ENCODE data around the gene RNU1-3. TPM values are rescaled to one million over a fixed set of nuclear protein-coding genes. Genes with fewer than 3 reads are reported as not detected.
A peak's percentile ranks its signal among the peaks of the same experiment; 100 is the strongest.
"Not testable (repeated sequence)": the region's sequence is repeated elsewhere in the genome, so short reads cannot be mapped to it uniquely, and the experiment has no call there.

Gene RNU1-3
- total RNA-seq, result 3,923 and 3,957 TPM in 2 replicates
- long read RNA-seq, result 0 reads

DNA sequence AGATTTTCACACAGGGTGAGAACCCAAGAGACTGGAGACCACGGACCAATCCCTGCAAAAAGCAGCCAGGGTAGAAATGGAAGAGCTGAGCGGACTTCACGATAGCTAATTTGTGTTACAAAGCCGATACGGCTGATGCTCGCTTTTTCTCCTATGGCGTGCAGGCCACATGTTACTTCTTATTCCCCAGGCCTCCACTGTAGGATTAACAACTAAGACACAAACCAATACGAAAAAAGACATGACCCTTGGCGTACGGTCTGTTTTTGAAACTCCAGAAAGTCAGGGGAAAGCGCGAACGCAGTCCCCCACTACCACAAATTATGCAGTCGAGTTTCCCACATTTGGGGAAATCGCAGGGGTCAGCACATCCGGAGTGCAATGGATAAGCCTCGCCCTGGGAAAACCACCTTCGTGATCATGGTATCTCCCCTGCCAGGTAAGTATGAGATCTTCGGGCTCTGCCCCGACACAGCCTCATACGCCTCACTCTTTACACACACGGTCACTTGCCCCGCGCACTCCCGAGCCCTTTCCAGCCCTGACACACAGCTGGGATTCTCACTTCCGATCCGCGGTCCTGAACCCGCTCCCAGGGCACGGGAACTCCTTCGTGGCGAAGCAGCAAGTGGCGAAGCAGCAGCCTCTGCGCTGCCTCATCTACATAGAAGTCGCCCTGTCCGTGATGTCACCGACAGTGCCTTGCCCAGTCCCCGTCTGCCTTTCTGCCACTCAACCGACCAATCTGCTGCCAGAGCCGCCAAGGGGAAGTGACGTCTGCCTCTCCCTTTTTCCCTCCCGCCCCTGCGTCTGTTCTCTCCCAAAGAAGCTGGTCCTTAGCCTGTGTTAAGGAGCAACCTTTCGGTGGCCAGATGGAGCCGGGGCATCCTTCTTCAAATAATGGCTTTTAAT lies at the start of gene RNU1-3:
RNU1-3 (minus strand) TSS at position 447 of the 912 bp plus-strand sequence.
- not testable (repeated sequence) for H3K27ac Mint-ChIP-seq; DNase-seq (ENCODE audit: low spot score, unreplicated experiment); H3K36me3 Mint-ChIP-seq (ENCODE audit: insufficient read depth); H3K27me3 Mint-ChIP-seq; H3K4me1 Mint-ChIP-seq (ENCODE audit: low read depth); H3K9me3 Mint-ChIP-seq (ENCODE audit: low read depth); H3K4me3 Mint-ChIP-seq (ENCODE audit: low read depth)

DNA sequence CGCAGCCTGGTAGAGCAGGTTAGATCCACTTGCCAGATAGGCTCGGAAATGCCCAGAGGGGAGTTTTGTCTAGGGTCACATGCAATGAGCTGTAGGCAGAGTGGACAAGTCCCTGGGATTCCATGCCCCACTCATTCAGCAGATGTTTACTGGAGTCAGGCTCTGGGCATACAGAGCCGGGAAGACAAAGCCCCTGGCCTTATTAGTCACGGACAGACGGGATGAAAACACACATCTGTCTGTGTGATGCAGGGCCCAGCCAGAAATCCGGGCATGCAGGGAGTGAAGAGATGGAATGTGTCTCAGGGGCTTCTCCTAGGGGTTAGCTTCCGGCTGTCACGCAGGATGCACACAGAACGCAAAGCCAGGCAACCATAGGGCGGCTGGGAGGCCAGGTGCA lies 46.7 kb upstream of the RNU1-3 start:
- not testable (repeated sequence) for H3K4me1 Mint-ChIP-seq (ENCODE audit: low read depth); H3K9me3 Mint-ChIP-seq (ENCODE audit: low read depth); H3K27me3 Mint-ChIP-seq; DNase-seq (ENCODE audit: low spot score, unreplicated experiment); H3K36me3 Mint-ChIP-seq (ENCODE audit: insufficient read depth); H3K4me3 Mint-ChIP-seq (ENCODE audit: low read depth); H3K27ac Mint-ChIP-seq

DNA sequence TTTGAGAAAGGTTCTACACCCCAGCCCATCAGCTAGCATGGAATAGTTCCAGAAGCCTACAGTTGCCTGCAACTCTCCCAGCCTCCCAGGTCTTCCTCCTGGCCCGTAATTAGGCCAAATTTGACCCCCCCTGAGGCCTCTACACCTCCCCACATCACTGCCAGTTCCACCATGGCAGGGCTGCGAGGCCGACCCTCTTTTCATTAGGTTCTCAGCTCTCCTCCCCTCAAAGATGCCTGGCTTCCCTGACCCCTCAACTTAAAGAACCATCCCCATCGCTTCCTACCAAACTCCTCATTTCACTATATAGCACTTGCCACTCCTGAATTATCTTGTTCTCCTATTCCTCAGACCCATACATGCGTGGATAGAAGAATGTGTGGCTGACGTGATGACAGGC lies 46.2 kb upstream of the RNU1-3 start:
- H3K4me3 Mint-ChIP-seq (ENCODE audit: low read depth); H3K4me1 Mint-ChIP-seq (ENCODE audit: low read depth); H3K27me3 Mint-ChIP-seq; H3K9me3 Mint-ChIP-seq (ENCODE audit: low read depth); H3K27ac Mint-ChIP-seq; DNase-seq (ENCODE audit: low spot score, unreplicated experiment); H3K36me3 Mint-ChIP-seq (ENCODE audit: insufficient read depth): not testable (repeated sequence)

DNA sequence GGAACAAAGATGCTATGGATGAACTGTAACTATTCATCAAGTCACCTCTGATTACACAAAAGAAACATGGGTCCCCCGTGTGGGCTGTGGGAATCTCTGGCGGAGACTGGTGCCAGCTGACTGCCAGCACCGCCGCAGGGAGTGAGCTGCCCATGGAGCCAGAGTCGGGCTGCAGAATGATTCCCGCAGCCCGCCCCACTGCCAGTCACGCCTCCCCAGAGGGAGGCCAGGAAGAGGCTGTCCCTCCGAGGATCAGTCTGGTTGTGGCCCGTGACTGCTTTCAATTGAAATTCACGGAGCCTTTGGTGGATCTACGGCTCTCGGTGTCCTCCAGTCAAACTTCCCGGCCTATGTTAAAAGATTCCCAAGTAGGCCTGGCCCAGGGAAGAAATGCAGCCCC lies 45.8 kb upstream of the RNU1-3 start:
- H3K4me3 Mint-ChIP-seq (ENCODE audit: low read depth), result not testable (repeated sequence)

DNA sequence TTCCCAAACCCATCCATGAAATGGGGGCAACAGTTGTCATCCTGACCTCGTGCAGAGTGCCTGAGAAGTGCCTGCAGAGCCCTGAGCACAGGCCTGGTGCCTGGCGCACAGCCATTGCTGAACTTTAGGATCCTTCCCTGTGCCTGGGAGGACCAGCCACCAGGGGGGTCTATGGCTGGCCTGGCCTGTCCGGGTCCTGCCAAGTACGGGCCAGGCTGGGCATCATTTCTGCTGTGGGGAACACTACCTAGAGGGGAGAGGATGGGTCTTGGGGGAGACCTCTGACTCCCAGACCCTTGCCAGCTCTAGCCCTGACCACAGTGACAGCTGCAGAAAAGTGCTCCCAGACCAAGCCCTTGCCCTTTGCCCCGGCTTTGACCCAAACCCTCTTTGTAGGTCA lies 45.4 kb upstream of the RNU1-3 start:
- not testable (repeated sequence) for H3K27ac Mint-ChIP-seq; DNase-seq (ENCODE audit: low spot score, unreplicated experiment); H3K36me3 Mint-ChIP-seq (ENCODE audit: insufficient read depth); H3K4me3 Mint-ChIP-seq (ENCODE audit: low read depth); H3K4me1 Mint-ChIP-seq (ENCODE audit: low read depth); H3K27me3 Mint-ChIP-seq; H3K9me3 Mint-ChIP-seq (ENCODE audit: low read depth)

More for the DNA sequence above, 45.8 kb upstream of the RNU1-3 start:
- H3K36me3 Mint-ChIP-seq (ENCODE audit: insufficient read depth); H3K27ac Mint-ChIP-seq; H3K27me3 Mint-ChIP-seq; H3K9me3 Mint-ChIP-seq (ENCODE audit: low read depth); DNase-seq (ENCODE audit: low spot score, unreplicated experiment); H3K4me1 Mint-ChIP-seq (ENCODE audit: low read depth): not testable (repeated sequence)

DNA sequence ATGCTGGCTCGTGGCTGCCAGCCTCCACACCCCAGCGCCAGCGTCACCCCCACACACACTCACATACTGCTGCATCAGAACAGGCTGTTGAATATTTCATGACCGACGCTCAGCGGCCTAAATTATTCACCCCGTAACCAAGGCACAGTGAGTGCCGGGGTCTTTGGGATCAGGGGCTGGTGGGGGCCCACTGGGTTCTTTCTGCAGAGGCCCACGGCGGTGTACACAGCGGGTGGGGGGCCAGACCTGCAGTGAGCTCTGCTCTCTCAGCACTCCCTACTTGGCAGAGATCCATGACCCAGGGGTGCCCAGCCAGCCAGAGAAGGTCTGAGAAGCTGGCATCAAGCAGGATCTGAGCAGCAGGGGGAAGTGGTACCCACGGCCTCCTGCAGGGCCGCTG lies 43.9 kb upstream of the RNU1-3 start:
- H3K36me3 Mint-ChIP-seq (ENCODE audit: insufficient read depth); DNase-seq (ENCODE audit: low spot score, unreplicated experiment); H3K27me3 Mint-ChIP-seq; H3K9me3 Mint-ChIP-seq (ENCODE audit: low read depth); H3K27ac Mint-ChIP-seq; H3K4me1 Mint-ChIP-seq (ENCODE audit: low read depth); H3K4me3 Mint-ChIP-seq (ENCODE audit: low read depth): not testable (repeated sequence)

DNA sequence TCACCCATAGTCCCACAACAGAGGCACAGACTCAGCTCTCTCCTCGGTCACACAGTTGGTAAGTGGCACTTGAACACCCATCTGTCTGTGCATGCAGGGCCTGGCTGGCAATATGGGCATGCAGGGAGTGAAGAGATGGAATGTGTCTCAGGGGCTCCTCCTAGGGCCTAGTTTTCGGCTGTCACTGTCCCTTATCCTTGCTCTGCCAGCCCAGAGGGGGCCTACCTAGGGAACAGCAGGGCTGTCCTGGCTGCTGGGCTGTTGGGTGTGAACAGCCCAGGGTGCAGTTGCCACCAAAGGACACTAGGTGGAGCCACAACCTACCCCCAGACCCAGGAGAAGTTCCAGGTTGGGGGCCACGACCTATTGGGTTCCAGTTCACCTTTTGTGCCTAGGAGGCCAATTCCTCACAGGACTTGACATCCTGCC lies 42.9 kb upstream of the RNU1-3 start:
- not testable (repeated sequence) for H3K4me1 Mint-ChIP-seq (ENCODE audit: low read depth); DNase-seq (ENCODE audit: low spot score, unreplicated experiment); H3K9me3 Mint-ChIP-seq (ENCODE audit: low read depth); H3K4me3 Mint-ChIP-seq (ENCODE audit: low read depth); H3K27ac Mint-ChIP-seq; H3K27me3 Mint-ChIP-seq; H3K36me3 Mint-ChIP-seq (ENCODE audit: insufficient read depth)

DNA sequence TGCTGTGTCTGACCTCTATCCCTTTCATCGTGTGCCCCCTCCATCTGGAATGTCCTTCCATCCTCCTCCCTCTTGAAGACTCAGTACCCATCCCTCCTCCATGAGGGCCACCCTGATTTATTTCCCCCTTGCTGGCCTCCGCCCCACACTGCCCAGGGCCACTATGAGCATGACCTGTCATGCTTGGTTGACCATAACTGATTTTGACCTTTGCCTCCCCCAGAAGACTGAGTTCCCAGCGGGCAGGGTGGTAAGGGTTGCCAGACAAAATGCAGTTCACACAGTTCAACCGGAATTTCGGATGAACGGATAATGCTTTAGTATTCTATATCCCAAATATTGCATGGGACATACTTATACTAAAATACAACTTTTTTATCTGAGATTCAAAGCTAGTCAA lies 42.0 kb upstream of the RNU1-3 start:
- H3K4me1 Mint-ChIP-seq (ENCODE audit: low read depth); H3K27me3 Mint-ChIP-seq; H3K36me3 Mint-ChIP-seq (ENCODE audit: insufficient read depth); DNase-seq (ENCODE audit: low spot score, unreplicated experiment); H3K27ac Mint-ChIP-seq; H3K4me3 Mint-ChIP-seq (ENCODE audit: low read depth); H3K9me3 Mint-ChIP-seq (ENCODE audit: low read depth): not testable (repeated sequence)

DNA sequence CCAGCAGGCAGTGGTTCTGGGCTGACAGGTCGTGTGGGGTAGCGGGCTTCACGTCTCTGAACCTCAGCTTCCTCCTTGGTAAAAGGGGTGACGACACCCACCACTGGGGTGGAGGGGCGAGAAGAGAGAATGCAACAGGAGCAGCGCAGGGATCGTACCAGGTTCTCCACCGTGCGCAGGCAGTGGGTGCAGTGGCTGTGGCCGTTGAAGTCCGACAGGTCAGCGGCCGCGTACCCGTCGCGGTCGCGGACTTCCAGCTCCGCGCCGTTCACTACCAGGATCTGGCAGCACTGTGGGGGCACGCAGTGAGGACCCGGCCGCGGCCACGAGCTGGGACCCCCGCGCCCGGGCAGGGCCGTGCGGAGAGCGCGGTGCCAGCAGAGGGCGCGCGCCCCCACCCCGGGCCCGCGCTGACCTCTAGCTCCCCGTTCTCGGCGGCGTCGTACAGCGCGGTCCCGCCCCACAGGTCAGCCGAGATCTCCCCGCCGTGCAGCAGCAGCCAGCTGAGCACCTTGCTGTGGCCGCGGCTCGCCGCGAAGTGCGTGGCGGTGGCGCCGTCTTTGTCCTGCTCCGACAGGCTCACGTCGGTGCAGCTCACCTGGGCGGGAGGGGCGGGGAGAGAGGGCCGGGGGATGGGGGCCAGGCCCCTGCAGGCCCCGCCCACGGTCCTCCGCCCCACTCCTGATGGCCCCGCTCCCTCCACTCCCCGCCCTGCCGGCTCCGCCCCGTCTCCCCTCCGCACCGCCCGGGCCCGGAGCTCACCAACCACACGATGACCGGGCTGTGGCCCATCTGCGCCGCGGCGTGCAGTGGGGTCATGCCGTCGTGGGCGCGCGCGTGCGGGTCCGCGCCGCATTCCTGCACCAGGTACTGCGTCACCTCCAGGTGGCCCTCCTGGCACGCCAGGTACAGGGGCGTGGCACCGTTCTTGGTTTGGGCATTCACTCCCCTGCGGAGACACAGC lies 40.7 kb upstream of the RNU1-3 start:
- not testable (repeated sequence) for H3K27me3 Mint-ChIP-seq; H3K36me3 Mint-ChIP-seq (ENCODE audit: insufficient read depth); H3K27ac Mint-ChIP-seq; H3K9me3 Mint-ChIP-seq (ENCODE audit: low read depth); H3K4me1 Mint-ChIP-seq (ENCODE audit: low read depth); DNase-seq (ENCODE audit: low spot score, unreplicated experiment)
- peak overlapping the region; percentile 38 for H3K4me3 Mint-ChIP-seq (ENCODE audit: low read depth)

DNA sequence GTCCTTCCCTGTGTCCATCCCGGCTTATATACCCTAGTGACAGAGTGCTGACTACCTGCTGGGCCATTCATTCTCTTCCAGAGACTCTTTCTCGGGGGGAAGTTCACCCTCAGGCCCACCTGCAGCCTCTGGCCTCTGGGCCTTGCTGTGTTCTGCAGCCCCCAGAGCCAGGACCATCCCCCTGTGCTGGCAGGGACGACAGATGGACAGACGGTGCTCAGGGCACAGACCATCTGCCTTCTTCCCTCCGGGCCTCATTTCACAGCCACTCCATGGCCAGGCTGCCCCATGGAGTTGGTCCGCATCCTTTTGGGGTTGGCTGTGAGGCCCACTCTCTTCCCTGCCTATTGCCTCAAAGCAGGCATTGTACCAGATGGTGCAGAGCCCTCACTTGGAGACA lies 39.6 kb upstream of the RNU1-3 start:
- not testable (repeated sequence) for H3K27ac Mint-ChIP-seq; H3K9me3 Mint-ChIP-seq (ENCODE audit: low read depth); H3K4me1 Mint-ChIP-seq (ENCODE audit: low read depth); H3K36me3 Mint-ChIP-seq (ENCODE audit: insufficient read depth); DNase-seq (ENCODE audit: low spot score, unreplicated experiment); H3K4me3 Mint-ChIP-seq (ENCODE audit: low read depth); H3K27me3 Mint-ChIP-seq

DNA sequence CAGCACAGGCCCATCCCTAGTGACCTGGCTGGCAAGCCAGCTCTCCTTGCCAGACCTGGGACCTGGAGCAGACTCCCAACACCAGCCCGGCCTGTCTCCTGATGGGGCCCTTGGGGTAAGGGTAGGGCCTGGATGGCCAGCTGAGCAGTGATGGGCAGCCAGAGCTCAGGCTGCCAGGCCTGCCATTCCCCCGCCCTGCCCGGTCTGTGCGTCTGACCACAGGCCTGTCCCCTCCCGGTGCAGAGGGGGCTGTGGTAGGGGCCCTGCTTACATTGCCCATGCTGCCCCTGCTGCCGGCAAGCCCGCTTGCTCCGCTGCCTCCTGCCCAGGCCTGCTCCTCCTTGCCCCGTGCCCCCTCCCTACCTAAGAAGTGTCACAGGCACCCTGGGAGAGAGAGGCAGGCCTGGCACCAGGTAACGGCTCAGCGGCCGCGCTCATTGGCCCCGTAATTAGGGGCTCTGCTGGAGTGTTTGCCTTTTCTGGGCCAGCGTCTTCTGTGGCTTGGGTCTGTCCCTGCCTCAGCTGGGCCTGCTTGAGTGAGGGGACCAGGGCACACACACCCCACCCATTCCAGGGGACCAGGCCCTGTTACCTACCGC lies 37.9 kb upstream of the RNU1-3 start:
- not testable (repeated sequence) for H3K27ac Mint-ChIP-seq; DNase-seq (ENCODE audit: low spot score, unreplicated experiment); H3K27me3 Mint-ChIP-seq; H3K9me3 Mint-ChIP-seq (ENCODE audit: low read depth); H3K4me1 Mint-ChIP-seq (ENCODE audit: low read depth); H3K4me3 Mint-ChIP-seq (ENCODE audit: low read depth); H3K36me3 Mint-ChIP-seq (ENCODE audit: insufficient read depth)

DNA sequence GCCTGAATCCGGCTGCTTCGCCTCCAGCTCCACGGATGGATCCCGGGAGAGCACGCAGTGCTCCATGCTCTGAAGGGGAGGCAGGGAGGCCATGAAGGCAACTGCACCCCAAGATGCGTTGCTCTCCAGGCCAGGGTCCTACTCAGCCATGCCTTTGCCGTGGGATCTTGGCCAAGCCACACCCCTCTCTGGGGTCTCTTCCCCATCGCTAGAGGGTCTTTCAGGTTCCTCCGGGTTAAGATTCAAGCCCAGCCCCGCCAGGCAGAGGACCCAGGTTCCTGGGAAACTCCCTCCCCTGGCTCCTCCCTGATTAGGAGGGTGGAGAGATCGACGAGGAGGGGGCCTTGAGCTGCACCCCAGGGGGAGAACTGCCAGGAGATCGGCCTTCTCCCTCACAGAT lies 37.3 kb upstream of the RNU1-3 start:
- H3K27me3 Mint-ChIP-seq; H3K27ac Mint-ChIP-seq; H3K9me3 Mint-ChIP-seq (ENCODE audit: low read depth); DNase-seq (ENCODE audit: low spot score, unreplicated experiment); H3K4me1 Mint-ChIP-seq (ENCODE audit: low read depth); H3K36me3 Mint-ChIP-seq (ENCODE audit: insufficient read depth); H3K4me3 Mint-ChIP-seq (ENCODE audit: low read depth): not testable (repeated sequence)
